ENCODE data around the gene ZBTB44. TPM values are rescaled to one million over a fixed set of nuclear protein-coding genes. Genes with fewer than 3 reads are reported as not detected.

Gene ZBTB44
- total RNA-seq, 1 experiment from 2014 or later = 27.5 TPM

DNA sequence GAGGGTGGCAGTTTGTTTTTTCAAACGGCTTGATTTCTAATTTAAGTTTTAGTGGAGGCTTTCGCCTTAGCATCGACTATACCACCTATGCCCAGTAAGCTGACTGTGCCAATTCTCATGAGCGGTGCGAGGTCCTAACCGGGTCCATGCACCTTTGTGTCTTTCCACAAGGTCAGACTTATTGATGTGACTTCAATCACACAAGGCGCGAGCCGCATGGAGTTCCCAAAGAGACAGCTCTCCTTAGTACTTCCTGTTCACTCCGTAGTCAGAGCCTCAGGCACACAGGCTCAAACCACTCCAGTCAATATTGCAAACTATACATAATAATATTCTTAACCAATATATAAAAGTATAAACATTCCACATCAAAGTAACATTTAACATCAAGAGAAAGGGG lies 136.9 kb downstream of the ZBTB44 start:
- BruUV-seq (replicated peaks) = no TSS peak
- DNase-seq = no peak
- Histone ChIP-seq H3K4me3 (ENCODE audit: low read length) (no peak overlapping the region), H3K79me2 (ENCODE audit: low read length) (peaks cover 97% of the 10 kb centered on the region), H3K27ac (ENCODE audit: low read length) (no peak overlapping the region), H3K9ac (ENCODE audit: low read length) (no peak overlapping the region), H3K4me2 (ENCODE audit: low read length) (no peak overlapping the region), H3F3A (ENCODE audit: low read length, unreplicated experiment) (no peaks in the 10 kb centered on the region), H2AFZ (ENCODE audit: low read length) (no peak overlapping the region), H3K9me2 (replicated peaks; ENCODE audit: low read length) (no peaks in the 10 kb centered on the region), H3K9me3 (ENCODE audit: low read length) (no peaks in the 10 kb centered on the region), H3K27me3 (ENCODE audit: low read length) (no peaks in the 10 kb centered on the region), H3K36me3 (ENCODE audit: low read depth, low read length) (peaks cover 13% of the 10 kb centered on the region), H4K20me1 (ENCODE audit: low read length) (peaks cover 34% of the 10 kb centered on the region), H3K4me1 (ENCODE audit: insufficient read depth, low read length) (peaks cover 25% of the 10 kb centered on the region)
- intact Hi-C loops (cut with micrococcal nuclease) = no loop called here
- ChIA-PET CTCF (no interaction called here), POLR2A (ENCODE audit: unreplicated experiment) (no interaction called here)
- TF ChIP-seq EZH2 (IDR thresholded peaks at IDR 0.05; ENCODE audit: low read length, unreplicated experiment) (no peak), EZH2phosphoT487 (IDR thresholded peaks at IDR 0.05; ENCODE audit: borderline replicate concordance, low read length) (no peak)
- TF ChIP-seq, protein P1, sequence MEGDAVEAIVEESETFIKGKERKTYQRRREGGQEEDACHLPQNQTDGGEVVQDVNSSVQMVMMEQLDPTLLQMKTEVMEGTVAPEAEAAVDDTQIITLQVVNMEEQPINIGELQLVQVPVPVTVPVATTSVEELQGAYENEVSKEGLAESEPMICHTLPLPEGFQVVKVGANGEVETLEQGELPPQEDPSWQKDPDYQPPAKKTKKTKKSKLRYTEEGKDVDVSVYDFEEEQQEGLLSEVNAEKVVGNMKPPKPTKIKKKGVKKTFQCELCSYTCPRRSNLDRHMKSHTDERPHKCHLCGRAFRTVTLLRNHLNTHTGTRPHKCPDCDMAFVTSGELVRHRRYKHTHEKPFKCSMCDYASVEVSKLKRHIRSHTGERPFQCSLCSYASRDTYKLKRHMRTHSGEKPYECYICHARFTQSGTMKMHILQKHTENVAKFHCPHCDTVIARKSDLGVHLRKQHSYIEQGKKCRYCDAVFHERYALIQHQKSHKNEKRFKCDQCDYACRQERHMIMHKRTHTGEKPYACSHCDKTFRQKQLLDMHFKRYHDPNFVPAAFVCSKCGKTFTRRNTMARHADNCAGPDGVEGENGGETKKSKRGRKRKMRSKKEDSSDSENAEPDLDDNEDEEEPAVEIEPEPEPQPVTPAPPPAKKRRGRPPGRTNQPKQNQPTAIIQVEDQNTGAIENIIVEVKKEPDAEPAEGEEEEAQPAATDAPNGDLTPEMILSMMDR (conservative IDR thresholded peaks at IDR 0.05; ENCODE audit: low read depth, low read length) = no peak
- no peak for ATAC-seq

Other genes with a start within 250 kb of the ZBTB44 start
- 345 and 371 TPM in 2 replicates for gene APLP2, start 245.0 kb downstream of the ZBTB44 start, total RNA-seq (2014; rRNA removed)
- 231 and 289 TPM in 2 replicates for gene ST14, start 155.1 kb downstream of the ZBTB44 start, total RNA-seq (2014; rRNA removed)
- gene ADAMTS8, start 113.7 kb upstream of the ZBTB44 start, total RNA-seq (2014; rRNA removed) = 0.12 TPM in 1 of 2 replicates, not detected in the other
- gene ADAMTS15, start 133.7 kb upstream of the ZBTB44 start, total RNA-seq (2014; rRNA removed) = 16.8 and 21.7 TPM in 2 replicates

All from PC-3 (cell line).